Stomach (tissue), 9 donors: ENCODE results near the gene STOML1. TPM values are rescaled to one million over a fixed set of nuclear protein-coding genes. Genes with fewer than 3 reads are reported as not detected.

ENCODE experiments used
- DNase-seq, 2 donors: peaks; one replicate each; pipeline versions ENCODE4 v3.0.0 to v3.0.0-alpha.2; 2013 to 2019
- H3K27ac ChIP-seq, 5 donors: fragments of 200-600 bp in 4 of 5; sonication (generic) in 4 of 5; one replicate each; pipeline ENCODE4 v1.5.1; 2013 to 2019; ENCODE audit warnings: mild to moderate bottlenecking in 1 of 5, moderate library complexity in 1 of 5
- H3K27me3 ChIP-seq, 3 donors: fragments of 200-600 bp; sonication (generic); one replicate each; pipeline ENCODE4 v1.5.1; 2017 to 2019; ENCODE audit warnings: mixed run types in 1 of 3
- H3K36me3 ChIP-seq, 4 donors: fragments of 200-600 bp; sonication (generic); 1 replicate in 3 of 4; 2 replicates in 1 of 4; pipeline ENCODE4 v1.5.1; 2016 to 2019
- H3K4me1 ChIP-seq, 4 donors: fragments of 200-600 bp; sonication (generic); one replicate each; pipeline ENCODE4 v1.5.1; 2016 to 2019
- H3K4me3 ChIP-seq, 4 donors: fragments of 200-600 bp; sonication (generic) in 3 of 4; one replicate each; pipeline ENCODE4 v1.5.1; 2016 to 2019; ENCODE audit warnings: mild to moderate bottlenecking in 1 of 4
- H3K9me3 ChIP-seq, 4 donors: fragments of 200-600 bp; sonication (generic); one replicate each; pipeline ENCODE4 v1.5.1; 2016 to 2019
- CTCF ChIP-seq, 7 experiments: fragments of 450-650 bp in 4 of 7; fragments of 200-600 bp in 3 of 7; sonication (generic) in 3 of 7; IDR thresholded peaks; one replicate each; pipeline ENCODE4 v1.5.1; 2016 to 2019; ENCODE audit warnings: antibody characterized with exemption in 7 of 7, control low read depth in 2 of 7, mild to moderate bottlenecking in 1 of 7
- EP300 ChIP-seq: sonication (generic); formaldehyde crosslinking; IDR thresholded peaks from one replicate; pipeline ENCODE4 v1.6.1; 2017; ENCODE audit warnings: antibody characterized with exemption
- POLR2A ChIP-seq, 4 donors: fragments of 450-650 bp; IDR thresholded peaks; one replicate each; pipeline ENCODE4 v1.6.1; 2016; ENCODE audit warnings: antibody characterized with exemption in 4 of 4, control low read depth in 2 of 4, mild to moderate bottlenecking in 1 of 4, moderate library complexity in 1 of 4
- POLR2AphosphoS5 ChIP-seq, 3 donors: sonication (generic); formaldehyde crosslinking; IDR thresholded peaks; one replicate each; pipeline ENCODE4 v1.6.1; 2016; ENCODE audit warnings: antibody characterized with exemption in 3 of 3
- WGBS, 5 donors: extraction: QIAGEN DNeasy Blood & Tissue Kit in 3 of 5; methylation state at CpG; one replicate each; pipeline versions ENCODE4 v1.1.5 to v1.1.7; 2013 to 2018; 5-methylcytosine and 5-hydroxymethylcytosine counted together
- intact Hi-C: fragments of 100-400 bp; cut with DNase I; formaldehyde crosslinking; loops from one replicate; pipeline ENCODE4 v1.15.1; 2023; ENCODE audit warnings: low total_unique reads
- polyA plus RNA-seq, 3 donors: library from polyadenylated mRNA; stranded (reverse); fragments of 200-250 nt; gene quantifications; one replicate each; pipeline ENCODE4 v1.2.3, GENCODE V29; 2013
- total RNA-seq, 5 donors: library from RNA; depleted of rRNA; stranded (reverse); fragments of >200 nt; gene quantifications; one replicate each; pipeline versions ENCODE4 v1.1.0 to v1.2.3, GENCODE V29; 2014 to 2016
- donor health status: healthy with polysubstance abuse.
- donor health status: Bipolar disorder and iron deficiency.
- donor health status: healthy.

STOML1 gene
- total and polyA plus RNA-seq, 8 donors, result 5.3 to 26.4 (median 9.8) TPM

- H3K4me1 ChIP-seq, result peaks cover 37 to 76% (median 64%) of the 10 kb centered on the region in 4 donors
- H3K27me3 ChIP-seq, result peaks cover 0 to 23% (median 0%) of the 10 kb centered on the region in 3 donors
- H3K4me3 ChIP-seq, result no peak overlapping the region
- intact Hi-C loops, result no loop called here
- H3K36me3 ChIP-seq, result no peaks in the 10 kb centered on the region
- TF ChIP-seq POLR2AphosphoS5 (IDR thresholded peaks at IDR 0.05) (no peak), CTCF (IDR thresholded peaks at IDR 0.05) (no peak), POLR2A (IDR thresholded peaks at IDR 0.05) (no peak), EP300 (no peak)
- WGBS, 5 donors, result 59 to 76% (median 71%) methylated on average over 4 to 5 of the region's 5 CpGs
- no peak overlapping the region for H3K27ac ChIP-seq
- no peaks in the 10 kb centered on the region for H3K9me3 ChIP-seq
- DNase-seq, result no peak
Measured at GRCh38 chr15:73928971-73929627, 63.0 kb downstream of the STOML1 start.

Other genes with a start within 250 kb of the STOML1 start
- 10 to 100 TPM in 2 of 5 donors, 1 to 10 TPM in 2, under 1 TPM in 1; 0.14 to 39.7 (median 9.3) TPM for gene INSYN1, start 238.9 kb downstream of the STOML1 start, total RNA-seq
- gene INSYN1, start 238.9 kb downstream of the STOML1 start, polyA plus RNA-seq, result 10 to 100 TPM in 1 of 3 donors, 1 to 10 TPM in 2; 2.0 to 11.3 (median 5.6) TPM
- gene TBC1D21, start 118.7 kb downstream of the STOML1 start, total RNA-seq, result not detected
- not detected for gene TBC1D21, start 118.7 kb downstream of the STOML1 start, polyA plus RNA-seq
- 10 to 100 TPM in 4 of 5 donors, 1 to 10 TPM in 1; 6.2 to 48.4 (median 36.8) TPM for gene LOXL1, start 65.8 kb downstream of the STOML1 start, total RNA-seq
- gene LOXL1, start 65.8 kb downstream of the STOML1 start, polyA plus RNA-seq, result 10 to 100 TPM in 2 of 3 donors, 1 to 10 TPM in 1; 5.2 to 25.8 (median 12.5) TPM
- 100 to 1,000 TPM in 2 of 5 donors, 10 to 100 TPM in 3; 27.7 to 170 (median 65.9) TPM for gene PML, start 2.4 kb upstream of the STOML1 start, total RNA-seq
- gene PML, start 2.4 kb upstream of the STOML1 start, polyA plus RNA-seq, result 10 to 100 TPM; 16.0 to 25.8 (median 21.9) TPM
- gene GOLGA6A, start 90.3 kb upstream of the STOML1 start, total RNA-seq, result 1 to 10 TPM in 1 of 5 donors, not detected in 4; 1.1 TPM
- not detected for gene GOLGA6A, start 90.3 kb upstream of the STOML1 start, polyA plus RNA-seq
- 1 to 10 TPM in 2 of 5 donors, under 1 TPM in 1, not detected in 2; 0.29 to 4.4 (median 1.0) TPM for gene ISLR2, start 138.3 kb upstream of the STOML1 start, total RNA-seq
- under 1 TPM in 2 of 3 donors, not detected in 1; 0.19 to 0.30 TPM for gene ISLR2, start 138.3 kb upstream of the STOML1 start, polyA plus RNA-seq
- gene ISLR, start 181.4 kb upstream of the STOML1 start, total RNA-seq, result 10 to 100 TPM in 4 of 5 donors, 1 to 10 TPM in 1; 8.4 to 44.6 (median 28.6) TPM
- gene ISLR, start 181.4 kb upstream of the STOML1 start, polyA plus RNA-seq, result 1 to 10 TPM; 3.5 to 9.0 (median 3.6) TPM
- gene STRA6, start 210.5 kb upstream of the STOML1 start, total RNA-seq, result 1 to 10 TPM in 1 of 5 donors, not detected in 4; 1.5 TPM
- under 1 TPM in 1 of 3 donors, not detected in 2; 0.95 TPM for gene STRA6, start 210.5 kb upstream of the STOML1 start, polyA plus RNA-seq
- 1 to 10 TPM in 1 of 5 donors, under 1 TPM in 2, not detected in 2; 0.58 to 9.4 (median 0.73) TPM for gene CCDC33, start 244.0 kb upstream of the STOML1 start, total RNA-seq
- gene CCDC33, start 244.0 kb upstream of the STOML1 start, polyA plus RNA-seq, result not detected